AG04449 (cell line): ENCODE data around the gene MYRIP.
A peak's percentile ranks its signal among the peaks of the same experiment; 100 is the strongest.
"Not testable (repeated sequence)": the region's sequence is repeated elsewhere in the genome, so short reads cannot be mapped to it uniquely, and the experiment has no call there.

Source experiments
- CTCF ChIA-PET: fragments of 350-600 bp; formaldehyde crosslinking; extraction: SDS; loops from one replicate; lab custom pipeline; 2021; ENCODE audit warnings: antibody characterized with exemption; lab: Yijun Ruan, JAX
- POLR2A ChIA-PET: fragments of 400-600, 350-600 bp; formaldehyde crosslinking; extraction: SDS; loops from one replicate; lab custom pipeline; 2020; ENCODE audit warnings: antibody characterized with exemption, inconsistent platforms; lab: Yijun Ruan, JAX
- DNase-seq: peaks from one replicate; pipeline ENCODE4 v3.0.0-alpha.2; 2010; ENCODE audit warnings: low read depth, low spot score
- H3K4me3 ChIP-seq: 2 replicates; pipeline ENCODE4 v1.5.1; 2011; ENCODE audit warnings: low read depth, mild to moderate bottlenecking, control low read depth, low read length
- CTCF ChIP-seq: IDR thresholded peaks from one replicate; pipeline ENCODE4 v1.5.1; 2011; ENCODE audit warnings: mild to moderate bottlenecking, moderate library complexity, low read length, control low read depth, inconsistent platforms; ENCODE audit not compliant: insufficient read depth; ENCODE audit errors: missing control alignments

Gene MYRIP

DNA sequence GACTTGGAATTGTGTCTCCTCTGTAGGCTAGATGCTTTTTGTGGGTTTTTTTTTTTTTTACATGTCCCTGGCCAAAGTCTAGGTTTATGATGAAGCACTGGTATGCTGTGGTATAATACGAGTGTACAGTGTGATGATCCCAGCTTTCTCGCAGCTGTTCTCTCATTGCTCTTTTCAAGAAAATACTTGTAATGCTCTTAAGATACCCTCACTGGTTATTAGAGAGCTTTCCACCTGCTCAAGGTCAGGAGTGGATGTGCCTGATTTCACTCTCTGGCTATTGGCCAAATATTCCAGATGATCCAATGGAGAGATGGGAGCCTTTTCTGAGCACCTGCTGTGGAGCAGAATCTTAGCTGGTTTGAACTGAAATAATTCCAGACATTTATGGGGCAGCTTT is 215.1 kb downstream of the MYRIP start:
- CTCF ChIA-PET, result interaction anchor here (0.8 kb wide), 1 partner anchor 12 kb away, joined by 3 read pairs; no protein-coding TSS in a partner anchor
- no peak overlapping the region for H3K4me3 ChIP-seq
- no peak for TF ChIP-seq CTCF

GRCh38 chr3:40025892-40026291 is 216.5 kb downstream of the MYRIP start:
- DNase-seq, H3K4me3 ChIP-seq, CTCF ChIA-PET, POLR2A ChIA-PET: not testable (repeated sequence)

More for the DNA sequence above, 215.1 kb downstream of the MYRIP start:
- DNase-seq, result no peak
- POLR2A ChIA-PET, result no interaction called here

DNA sequence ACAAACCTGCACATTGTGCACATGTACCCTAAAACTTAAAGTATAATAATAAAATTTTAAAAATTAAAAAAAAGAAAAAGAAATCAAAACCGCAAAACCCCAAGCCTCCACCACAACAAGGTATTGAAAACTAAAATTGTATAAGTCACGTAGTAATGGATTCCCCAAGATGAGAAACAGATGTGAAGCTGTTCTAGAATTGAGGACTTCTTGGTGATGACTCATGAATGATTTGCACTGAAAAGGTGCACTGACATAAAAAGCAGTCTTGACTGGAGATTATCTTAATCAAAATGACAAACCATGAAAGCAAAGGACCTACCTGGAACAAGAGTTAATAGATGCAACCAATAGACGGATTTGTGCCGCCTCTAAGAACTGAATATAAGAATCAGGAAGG is 225.8 kb downstream of the MYRIP start:
- POLR2A ChIA-PET, result no interaction called here
- TF ChIP-seq CTCF, result no peak
- DNase-seq, result no peak
- CTCF ChIA-PET, result no interaction called here
- H3K4me3 ChIP-seq, result no peak overlapping the region

- DNase-seq, result no peak
- ChIA-PET POLR2A (no interaction called here), CTCF (interaction anchor here (0.6 to 1.3 kb wide), 2 partner anchors 20 to 36 kb away, joined by 3 read pairs; no protein-coding TSS in a partner anchor)
- TF ChIP-seq CTCF, result no peak
- H3K4me3 ChIP-seq, result no peak overlapping the region
Observed at GRCh38 chr3:40037582-40037981, 228.2 kb downstream of the MYRIP start.

GRCh38 chr3:40042752-40043443 is 233.5 kb downstream of the MYRIP start:
- ChIA-PET POLR2A (no interaction called here), CTCF (interaction anchor here (0.7 to 2.3 kb wide), 4 partner anchors 11 to 374 kb away, joined by 3 to 9 read pairs (median 6); no protein-coding TSS in a partner anchor)
- no peak overlapping the region for H3K4me3 ChIP-seq
- TF ChIP-seq CTCF, result no peak
- no peak for DNase-seq

DNA sequence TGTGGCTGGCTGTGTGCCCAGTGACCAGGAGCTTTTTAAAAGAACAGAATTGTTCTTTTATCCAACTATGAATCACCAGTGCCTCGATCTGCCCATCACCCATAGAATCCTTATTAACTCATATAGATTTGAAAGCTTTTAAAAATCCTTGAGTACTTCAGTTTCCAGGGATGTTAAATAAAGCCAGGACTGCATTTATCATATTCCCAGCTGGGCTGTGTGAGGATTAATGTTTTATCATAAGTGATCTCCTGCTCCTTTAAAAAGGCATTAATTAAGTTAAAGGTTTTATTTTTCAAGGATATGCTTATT is 234.0 kb downstream of the MYRIP start:
- no peak for DNase-seq
- no peak for TF ChIP-seq CTCF
- ChIA-PET CTCF (interaction anchor here (0.7 to 2.3 kb wide), 5 partner anchors 11 to 375 kb away, joined by 3 to 9 read pairs (median 3); no protein-coding TSS in a partner anchor), POLR2A (no interaction called here)
- no peak overlapping the region for H3K4me3 ChIP-seq

DNA sequence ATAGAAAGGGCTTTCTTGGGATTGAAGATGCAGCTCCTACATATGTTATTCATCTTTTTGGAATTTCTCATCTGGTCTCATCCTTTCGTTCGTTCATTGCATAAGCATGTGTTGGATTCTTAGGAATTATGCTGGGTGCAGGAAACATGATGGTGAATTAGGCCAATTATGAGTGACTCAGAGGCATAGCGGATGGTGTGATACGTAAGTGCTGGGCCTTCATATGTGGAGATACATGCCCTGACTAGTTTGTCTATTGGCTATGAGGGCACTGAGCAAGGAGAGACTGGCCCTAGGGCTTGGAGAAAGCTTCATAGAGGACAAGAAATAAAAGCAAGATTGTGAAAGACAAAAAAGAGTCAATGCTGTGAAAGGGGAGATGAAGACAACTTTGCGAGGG is 235.1 kb downstream of the MYRIP start:
- ChIA-PET POLR2A (interaction anchor here (0.7 to 2.0 kb wide), 2 partner anchors 11 to 35 kb away, joined by 3 to 12 read pairs; no protein-coding TSS in a partner anchor), CTCF (interaction anchor here (0.8 to 2.3 kb wide), 6 partner anchors 10 to 376 kb away, joined by 3 to 9 read pairs (median 3); no protein-coding TSS in a partner anchor)
- TF ChIP-seq CTCF, result no peak
- H3K4me3 ChIP-seq, result no peak overlapping the region
- peak; percentile 99 for DNase-seq
